ENCODE data around the gene KIF26B.

- TF ChIP-seq, protein P1, sequence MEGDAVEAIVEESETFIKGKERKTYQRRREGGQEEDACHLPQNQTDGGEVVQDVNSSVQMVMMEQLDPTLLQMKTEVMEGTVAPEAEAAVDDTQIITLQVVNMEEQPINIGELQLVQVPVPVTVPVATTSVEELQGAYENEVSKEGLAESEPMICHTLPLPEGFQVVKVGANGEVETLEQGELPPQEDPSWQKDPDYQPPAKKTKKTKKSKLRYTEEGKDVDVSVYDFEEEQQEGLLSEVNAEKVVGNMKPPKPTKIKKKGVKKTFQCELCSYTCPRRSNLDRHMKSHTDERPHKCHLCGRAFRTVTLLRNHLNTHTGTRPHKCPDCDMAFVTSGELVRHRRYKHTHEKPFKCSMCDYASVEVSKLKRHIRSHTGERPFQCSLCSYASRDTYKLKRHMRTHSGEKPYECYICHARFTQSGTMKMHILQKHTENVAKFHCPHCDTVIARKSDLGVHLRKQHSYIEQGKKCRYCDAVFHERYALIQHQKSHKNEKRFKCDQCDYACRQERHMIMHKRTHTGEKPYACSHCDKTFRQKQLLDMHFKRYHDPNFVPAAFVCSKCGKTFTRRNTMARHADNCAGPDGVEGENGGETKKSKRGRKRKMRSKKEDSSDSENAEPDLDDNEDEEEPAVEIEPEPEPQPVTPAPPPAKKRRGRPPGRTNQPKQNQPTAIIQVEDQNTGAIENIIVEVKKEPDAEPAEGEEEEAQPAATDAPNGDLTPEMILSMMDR (conservative IDR thresholded peaks at IDR 0.05; ENCODE audit: low read depth in 2 of 2): peak; percentile 21 to 36; a peak in 2 of 4 replicates
- TF ChIP-seq, protein P2, sequence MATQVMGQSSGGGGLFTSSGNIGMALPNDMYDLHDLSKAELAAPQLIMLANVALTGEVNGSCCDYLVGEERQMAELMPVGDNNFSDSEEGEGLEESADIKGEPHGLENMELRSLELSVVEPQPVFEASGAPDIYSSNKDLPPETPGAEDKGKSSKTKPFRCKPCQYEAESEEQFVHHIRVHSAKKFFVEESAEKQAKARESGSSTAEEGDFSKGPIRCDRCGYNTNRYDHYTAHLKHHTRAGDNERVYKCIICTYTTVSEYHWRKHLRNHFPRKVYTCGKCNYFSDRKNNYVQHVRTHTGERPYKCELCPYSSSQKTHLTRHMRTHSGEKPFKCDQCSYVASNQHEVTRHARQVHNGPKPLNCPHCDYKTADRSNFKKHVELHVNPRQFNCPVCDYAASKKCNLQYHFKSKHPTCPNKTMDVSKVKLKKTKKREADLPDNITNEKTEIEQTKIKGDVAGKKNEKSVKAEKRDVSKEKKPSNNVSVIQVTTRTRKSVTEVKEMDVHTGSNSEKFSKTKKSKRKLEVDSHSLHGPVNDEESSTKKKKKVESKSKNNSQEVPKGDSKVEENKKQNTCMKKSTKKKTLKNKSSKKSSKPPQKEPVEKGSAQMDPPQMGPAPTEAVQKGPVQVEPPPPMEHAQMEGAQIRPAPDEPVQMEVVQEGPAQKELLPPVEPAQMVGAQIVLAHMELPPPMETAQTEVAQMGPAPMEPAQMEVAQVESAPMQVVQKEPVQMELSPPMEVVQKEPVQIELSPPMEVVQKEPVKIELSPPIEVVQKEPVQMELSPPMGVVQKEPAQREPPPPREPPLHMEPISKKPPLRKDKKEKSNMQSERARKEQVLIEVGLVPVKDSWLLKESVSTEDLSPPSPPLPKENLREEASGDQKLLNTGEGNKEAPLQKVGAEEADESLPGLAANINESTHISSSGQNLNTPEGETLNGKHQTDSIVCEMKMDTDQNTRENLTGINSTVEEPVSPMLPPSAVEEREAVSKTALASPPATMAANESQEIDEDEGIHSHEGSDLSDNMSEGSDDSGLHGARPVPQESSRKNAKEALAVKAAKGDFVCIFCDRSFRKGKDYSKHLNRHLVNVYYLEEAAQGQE (IDR thresholded peaks at IDR 0.05; ENCODE audit: unreplicated experiment): no peak
- no peak for TF ChIP-seq ZNF331 (CRISPR knock-in tag; IDR thresholded peaks at IDR 0.05; ENCODE audit: low read depth)
These were observed 358.3 kb downstream of the KIF26B start for GRCh38 chr1:245512980-245513578.
